ENCODE measurements around the gene CHADL. TPM values are rescaled to one million over a fixed set of nuclear protein-coding genes. Genes with fewer than 3 reads are reported as not detected.

The CHADL gene
- total RNA-seq, 1 donor, result 1.1 TPM

DNA sequence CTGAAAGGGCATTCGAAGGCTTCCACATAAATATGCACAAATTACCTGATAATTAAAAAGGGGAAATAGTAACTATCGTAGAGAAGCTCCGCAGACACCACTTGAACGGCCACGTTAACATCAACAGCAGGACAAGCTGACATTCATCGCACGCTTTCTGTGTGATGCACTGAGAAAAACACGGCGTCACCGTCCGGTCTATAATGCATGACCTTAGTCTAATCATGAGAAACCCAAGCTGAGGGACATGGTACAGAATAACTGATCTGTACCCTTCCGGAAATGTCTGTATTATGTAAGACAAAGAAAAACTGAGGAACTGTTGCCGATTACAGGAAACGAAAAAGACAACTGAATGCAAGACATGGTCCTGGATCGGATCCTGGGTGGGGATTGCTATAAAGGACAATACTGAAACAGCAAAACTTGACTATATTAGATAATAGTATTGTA lies 45.9 kb upstream of the CHADL start:
- Histone ChIP-seq H3K36me3 (ENCODE audit: insufficient read depth, low read length) (peaks cover 25% of the 10 kb centered on the region), H3K27me3 (ENCODE audit: insufficient read depth, low read length) (no peaks in the 10 kb centered on the region), H3K4me2 (ENCODE audit: insufficient read depth, low read length) (peak overlapping the region; percentile 96), H3K4me1 (ENCODE audit: insufficient read depth, low read length) (peaks cover 45% of the 10 kb centered on the region), H4K20me1 (ENCODE audit: insufficient read depth, low read length) (peaks cover under 1% of the 10 kb centered on the region), H2AFZ (ENCODE audit: low read length) (peak overlapping the region; percentile 77), H3K4me3 (ENCODE audit: insufficient read depth, low read length) (peak overlapping the region; percentile 77), H3K27ac (ENCODE audit: low read depth, low read length) (peak overlapping the region; percentile 52), H3K9me3 (ENCODE audit: low read depth, low read length) (no peaks in the 10 kb centered on the region), H3K79me2 (ENCODE audit: insufficient read depth, low read length) (peaks cover 36% of the 10 kb centered on the region)
- DNase-seq (ENCODE audit: insufficient read length, low spot score, missing footprints), result peak; percentile 53
- no peak for TF ChIP-seq CTCF (IDR thresholded peaks at IDR 0.05; ENCODE audit: extremely low read depth, low read depth, low read length)

DNA sequence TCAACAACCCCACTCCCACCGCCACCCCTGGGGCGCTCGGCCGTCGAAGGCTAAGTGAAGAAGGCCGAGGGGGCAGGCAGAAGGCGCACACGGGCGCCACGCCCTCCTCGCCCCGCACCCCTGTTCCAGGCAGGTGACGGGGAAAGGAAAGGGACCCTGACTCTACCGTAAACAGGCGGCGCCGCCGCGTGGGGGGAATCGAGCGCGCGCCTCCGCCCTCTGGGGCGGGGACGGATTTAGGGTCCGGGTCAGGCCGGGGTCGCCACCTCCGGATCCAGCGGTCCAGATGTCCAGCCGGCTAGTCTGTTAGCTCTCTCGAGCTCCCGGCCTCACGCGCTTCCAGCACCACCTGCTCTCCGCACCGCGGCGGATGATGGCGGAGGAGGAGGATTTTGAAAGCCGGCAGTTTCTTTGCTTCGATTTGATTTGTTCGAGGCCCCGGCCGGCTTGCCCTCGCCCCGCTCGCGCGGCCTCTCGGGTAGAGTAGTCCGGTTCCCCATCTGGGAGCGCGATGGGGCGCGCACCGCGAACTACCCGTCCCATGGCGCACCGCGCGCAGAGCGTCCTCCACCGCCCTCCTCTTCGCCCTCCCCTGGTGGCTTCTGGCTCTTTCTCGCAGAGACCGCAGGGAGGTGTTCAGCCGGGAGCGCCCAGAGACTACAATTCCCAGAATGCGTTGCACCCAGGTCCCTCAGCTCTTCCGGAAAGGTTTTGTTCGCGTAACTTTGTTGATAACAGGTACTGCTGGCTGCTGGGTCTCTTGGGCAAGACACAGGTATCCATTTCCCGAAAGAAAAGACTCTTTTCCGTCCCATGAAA lies 45.3 kb upstream of the CHADL start, which contains the start of gene RANGAP1:
Gene RANGAP1 (minus strand): TSS at position 368 of the 819 bp plus-strand sequence. CDS start 5,143 bp downstream, outside the sequence.
- Histone ChIP-seq H3K27ac (ENCODE audit: low read depth, low read length) (peak within 1 kb of the TSS; percentile 75), H2AFZ (ENCODE audit: low read length) (peak within 1 kb of the TSS; percentile 77), H3K4me3 (ENCODE audit: insufficient read depth, low read length) (peak within 1 kb of the TSS; percentile 92), H3K4me2 (ENCODE audit: insufficient read depth, low read length) (peak within 1 kb of the TSS; percentile 96), H3K4me1 (ENCODE audit: insufficient read depth, low read length) (peaks cover 43% of the 10 kb centered on the region), H3K27me3 (ENCODE audit: insufficient read depth, low read length) (no peaks in the 10 kb centered on the region), H3K9me3 (ENCODE audit: low read depth, low read length) (no peaks in the 10 kb centered on the region), H4K20me1 (ENCODE audit: insufficient read depth, low read length) (peaks cover 7% of the 10 kb centered on the region), H3K79me2 (ENCODE audit: insufficient read depth, low read length) (peaks cover 43% of the 10 kb centered on the region), H3K36me3 (ENCODE audit: insufficient read depth, low read length) (peaks cover 32% of the 10 kb centered on the region)
- DNase-seq (ENCODE audit: insufficient read length, low spot score, missing footprints), result peak; percentile 99
- TF ChIP-seq CTCF (IDR thresholded peaks at IDR 0.05; ENCODE audit: extremely low read depth, low read depth, low read length), result no peak

DNA sequence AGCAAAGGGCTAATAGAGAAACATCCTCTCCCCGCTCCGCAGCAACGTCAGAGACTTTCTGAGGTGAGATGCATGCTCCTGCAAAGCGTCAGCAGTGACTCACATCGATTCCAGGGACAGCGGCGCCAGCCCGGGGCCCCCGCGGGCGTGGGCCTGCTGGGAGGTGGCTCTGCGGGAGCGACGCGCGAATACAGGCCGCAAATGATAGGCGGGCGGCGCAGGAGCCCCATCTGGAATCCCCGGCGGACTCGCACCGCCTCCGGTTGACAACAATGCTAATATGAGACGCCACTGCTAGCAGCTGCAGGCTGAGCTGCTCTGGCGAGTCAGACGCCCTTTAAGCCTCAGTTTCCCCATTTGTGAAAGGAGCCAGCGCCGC lies 44.7 kb upstream of the CHADL start:
- H3K4me3 ChIP-seq (ENCODE audit: insufficient read depth, low read length), result peak overlapping the region; percentile 92
- H3K79me2 ChIP-seq (ENCODE audit: insufficient read depth, low read length), result peaks cover 49% of the 10 kb centered on the region
- H4K20me1 ChIP-seq (ENCODE audit: insufficient read depth, low read length), result peaks cover 7% of the 10 kb centered on the region
- no peaks in the 10 kb centered on the region for H3K9me3 ChIP-seq (ENCODE audit: low read depth, low read length)
- peak overlapping the region; percentile 66 for H2AFZ ChIP-seq (ENCODE audit: low read length)
- H3K4me2 ChIP-seq (ENCODE audit: insufficient read depth, low read length), result peak overlapping the region; percentile 79
- H3K27me3 ChIP-seq (ENCODE audit: insufficient read depth, low read length), result no peaks in the 10 kb centered on the region
- H3K27ac ChIP-seq (ENCODE audit: low read depth, low read length), result peak overlapping the region; percentile 75
- peak; percentile 97 for DNase-seq (ENCODE audit: insufficient read length, low spot score, missing footprints)
- peaks cover 37% of the 10 kb centered on the region for H3K4me1 ChIP-seq (ENCODE audit: insufficient read depth, low read length)
- H3K36me3 ChIP-seq (ENCODE audit: insufficient read depth, low read length), result peaks cover 37% of the 10 kb centered on the region
- TF ChIP-seq CTCF (IDR thresholded peaks at IDR 0.05; ENCODE audit: extremely low read depth, low read depth, low read length), result no peak

DNA sequence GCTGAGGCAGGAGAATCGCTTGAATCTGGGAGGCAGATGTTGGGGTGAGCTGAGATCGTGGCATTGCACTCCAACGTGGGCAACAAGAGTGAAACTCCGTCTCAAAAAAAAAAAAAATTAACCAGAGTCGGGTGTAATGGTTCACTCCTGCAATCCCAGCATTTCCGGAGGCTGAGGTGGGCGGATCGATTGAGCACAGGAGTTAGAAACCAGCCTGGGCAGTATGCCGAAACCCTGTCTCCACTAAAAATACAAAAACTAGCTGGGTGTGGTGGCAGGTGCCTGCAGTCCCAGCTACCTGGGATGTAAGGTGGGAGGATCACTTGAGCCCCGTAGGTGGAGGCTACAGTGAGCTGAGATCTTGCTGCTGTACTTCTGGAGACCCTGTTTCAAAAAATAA lies 43.7 kb upstream of the CHADL start:
- no peak overlapping the region for H2AFZ ChIP-seq (ENCODE audit: low read length)
- H3K4me3 ChIP-seq (ENCODE audit: insufficient read depth, low read length), result no peak overlapping the region
- no peak for TF ChIP-seq CTCF (IDR thresholded peaks at IDR 0.05; ENCODE audit: extremely low read depth, low read depth, low read length)

More for the DNA sequence above, 43.7 kb upstream of the CHADL start:
- Histone ChIP-seq H3K79me2 (ENCODE audit: insufficient read depth, low read length) (peaks cover 56% of the 10 kb centered on the region), H3K27me3 (ENCODE audit: insufficient read depth, low read length) (no peaks in the 10 kb centered on the region), H3K4me1 (ENCODE audit: insufficient read depth, low read length) (peaks cover 28% of the 10 kb centered on the region), H3K36me3 (ENCODE audit: insufficient read depth, low read length) (peaks cover 45% of the 10 kb centered on the region), H3K27ac (ENCODE audit: low read depth, low read length) (peak overlapping the region; percentile 75), H4K20me1 (ENCODE audit: insufficient read depth, low read length) (peaks cover 7% of the 10 kb centered on the region), H3K9me3 (ENCODE audit: low read depth, low read length) (no peaks in the 10 kb centered on the region), H3K4me2 (ENCODE audit: insufficient read depth, low read length) (no peak overlapping the region)
- no peak for DNase-seq (ENCODE audit: insufficient read length, low spot score, missing footprints)
